ENCODE results near the gene ZHX3.

- peak; percentile 60; the same call in 1 of the 2 replicates for TF ChIP-seq POLR2A (IDR thresholded peaks at IDR 0.05; ENCODE audit: low read depth, low read length)
- peak; percentile 39; the same call in 1 of the 2 replicates for TF ChIP-seq POLR2AphosphoS5 (IDR thresholded peaks at IDR 0.05; ENCODE audit: low read depth, low read length)
- no peak for TF ChIP-seq PAX5 (IDR thresholded peaks at IDR 0.05; ENCODE audit: insufficient read depth, low read length, severe bottlenecking)
- TF ChIP-seq TAF1 (IDR thresholded peaks at IDR 0.05; ENCODE audit: low read depth, low read length): no peak
- TF ChIP-seq POU2F2 (IDR thresholded peaks at IDR 0.05; ENCODE audit: low read depth, low read length): no peak; the same call in 1 of the 2 replicates
Observed at GRCh38 chr20:41136680-41137613, 180.6 kb downstream of the ZHX3 start, which contains the start of gene PLCG1.

Data from GM12891 (cell line).